GM12864 (cell line): Measurements from ENCODE around the gene ISCU.
"Not testable (repeated sequence)": the region's sequence is repeated elsewhere in the genome, so short reads cannot be mapped to it uniquely, and the experiment has no call there.

Source experiments
- DNase-seq: peaks from one replicate; pipeline ENCODE4 v3.0.0-alpha.2; 2011; ENCODE audit warnings: low read depth
- H3K4me3 ChIP-seq: 2 replicates; pipeline ENCODE4 v1.5.1; 2011; ENCODE audit warnings: mild to moderate bottlenecking, low read depth, low read length, control low read depth
- CTCF ChIP-seq: IDR thresholded peaks from 2 replicates; pipeline ENCODE4 v1.5.1; 2011; ENCODE audit warnings: low read depth, mild to moderate bottlenecking, moderate library complexity, low read length, control low read depth, inconsistent platforms; ENCODE audit errors: missing control alignments

The ISCU gene

GRCh38 chr12:108589028-108589839, 26.8 kb downstream of the ISCU start:
- H3K4me3 ChIP-seq = no peak overlapping the region
- TF ChIP-seq CTCF = no peak
- no peak for DNase-seq

GRCh38 chr12:108589840-108590229, 27.4 kb downstream of the ISCU start:
- TF ChIP-seq CTCF = no peak
- no peak overlapping the region for H3K4me3 ChIP-seq
- DNase-seq = no peak

- DNase-seq, H3K4me3 ChIP-seq: not testable (repeated sequence)
Observed at GRCh38 chr12:108590463-108590862, 28.1 kb downstream of the ISCU start.

- TF ChIP-seq CTCF = no peak
- no peak for DNase-seq
- no peak overlapping the region for H3K4me3 ChIP-seq
Observed at GRCh38 chr12:108591267-108591980, 29.0 kb downstream of the ISCU start.

- TF ChIP-seq CTCF = no peak
- DNase-seq = no peak
- H3K4me3 ChIP-seq = no peak overlapping the region
Observed at GRCh38 chr12:108592033-108592909, 29.9 kb downstream of the ISCU start.

GRCh38 chr12:108594323-108594903, 32.0 kb downstream of the ISCU start:
- DNase-seq = no peak
- TF ChIP-seq CTCF = no peak
- no peak overlapping the region for H3K4me3 ChIP-seq
